ENCODE measurements around the gene KCNJ15.
A peak's percentile ranks its signal among the peaks of the same experiment; 100 is the strongest.
"Not testable (repeated sequence)": the region's sequence is repeated elsewhere in the genome, so short reads cannot be mapped to it uniquely, and the experiment has no call there.

The KCNJ15 gene

DNA sequence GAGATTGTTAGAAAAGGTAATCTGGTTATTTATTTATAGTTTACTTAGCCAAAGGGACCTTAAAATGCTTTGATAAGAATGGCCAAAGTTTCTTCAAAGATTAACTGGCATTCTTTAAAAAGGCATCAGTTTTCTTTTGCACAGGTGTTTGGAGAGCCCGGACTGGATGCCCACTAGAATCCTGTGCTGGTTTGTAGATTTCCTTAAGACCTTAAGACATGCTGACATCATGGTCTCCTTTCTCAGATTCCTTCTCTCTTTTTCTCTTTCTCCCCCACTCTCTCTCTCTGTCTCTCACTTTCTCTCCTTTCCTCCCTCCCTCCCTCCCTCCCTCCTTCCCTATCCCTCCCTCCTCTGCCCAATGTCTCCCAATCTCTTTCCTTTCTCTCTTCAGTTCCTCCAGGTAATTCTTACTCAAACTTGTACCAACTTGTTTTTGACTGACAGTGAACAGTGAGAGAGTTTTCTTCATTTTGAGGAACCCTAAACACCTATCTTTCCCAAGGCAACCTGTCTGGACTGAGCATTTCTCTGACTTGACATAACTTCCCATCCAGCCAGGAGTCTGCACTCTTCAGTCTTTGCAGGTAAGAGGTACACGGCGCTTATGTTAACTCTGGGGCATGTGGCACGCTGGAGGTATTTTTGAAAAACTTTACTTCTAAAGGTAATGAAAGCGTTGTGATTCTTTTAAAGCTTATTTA lies at the start of gene KCNJ15:
Gene KCNJ15, plus strand, starts transcription at position 393 of the 704 bp plus-strand sequence. CDS start 42,271 bp downstream, outside the sequence.
- DNase-seq = no peak

DNA sequence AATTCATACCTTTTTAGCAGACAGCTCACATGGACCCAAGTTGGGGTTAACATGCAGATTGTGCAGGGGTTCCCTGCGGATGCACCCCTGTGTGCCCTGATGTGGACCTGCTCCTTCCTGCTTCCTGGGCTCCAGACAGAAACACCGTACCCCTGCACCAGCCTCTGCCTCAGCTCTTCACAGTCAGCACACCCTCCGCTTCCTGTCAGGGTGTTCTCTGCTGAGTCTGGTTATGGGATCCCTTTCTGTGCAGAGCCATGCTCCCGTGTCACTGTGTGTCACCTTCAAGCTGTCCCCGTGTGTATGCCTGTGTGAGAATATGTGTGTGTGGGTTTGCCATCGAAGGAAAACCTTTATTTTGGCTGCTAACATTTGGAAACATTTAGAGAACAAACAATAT lies 48.7 kb upstream of the KCNJ15 start:
- no peak for DNase-seq

DNA sequence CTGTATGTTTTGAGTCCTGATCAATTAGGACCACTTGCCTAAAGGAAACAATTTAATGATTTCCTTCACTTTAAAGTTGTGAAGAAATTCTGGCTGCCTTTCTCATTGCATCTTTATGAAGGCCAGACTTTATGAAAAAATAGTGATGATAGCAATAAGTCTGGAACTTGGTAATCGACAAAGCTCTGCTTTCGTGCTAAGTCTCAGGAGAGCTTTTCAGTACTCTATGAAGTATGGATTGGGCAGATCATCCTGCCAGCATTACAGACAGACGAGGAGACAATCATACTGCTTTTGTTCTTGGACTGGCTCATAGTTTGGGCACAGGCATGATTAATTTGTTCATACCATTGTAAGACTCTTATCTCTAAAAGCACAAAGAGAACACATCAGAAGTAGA lies 45.5 kb upstream of the KCNJ15 start:
- DNase-seq = no peak

DNA sequence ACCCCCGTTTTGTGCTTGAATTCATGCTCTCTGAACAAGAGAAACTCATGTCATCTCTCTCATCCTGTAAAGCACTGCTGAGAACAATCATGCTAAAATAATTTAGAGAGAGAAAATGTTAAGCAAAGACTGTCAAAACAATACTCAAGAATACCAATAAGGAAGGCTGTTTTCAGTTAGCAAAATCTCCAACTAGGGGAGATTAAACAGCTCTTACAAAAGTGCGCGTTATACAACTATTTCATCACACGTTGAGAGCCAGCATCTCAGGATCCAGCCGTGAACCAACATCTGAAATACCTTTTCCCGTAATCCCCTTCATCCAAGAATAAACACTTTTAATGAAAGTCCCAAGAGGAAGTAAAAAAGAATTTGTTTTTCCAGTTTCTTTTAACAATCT lies 44.1 kb upstream of the KCNJ15 start:
- DNase-seq = no peak

DNA sequence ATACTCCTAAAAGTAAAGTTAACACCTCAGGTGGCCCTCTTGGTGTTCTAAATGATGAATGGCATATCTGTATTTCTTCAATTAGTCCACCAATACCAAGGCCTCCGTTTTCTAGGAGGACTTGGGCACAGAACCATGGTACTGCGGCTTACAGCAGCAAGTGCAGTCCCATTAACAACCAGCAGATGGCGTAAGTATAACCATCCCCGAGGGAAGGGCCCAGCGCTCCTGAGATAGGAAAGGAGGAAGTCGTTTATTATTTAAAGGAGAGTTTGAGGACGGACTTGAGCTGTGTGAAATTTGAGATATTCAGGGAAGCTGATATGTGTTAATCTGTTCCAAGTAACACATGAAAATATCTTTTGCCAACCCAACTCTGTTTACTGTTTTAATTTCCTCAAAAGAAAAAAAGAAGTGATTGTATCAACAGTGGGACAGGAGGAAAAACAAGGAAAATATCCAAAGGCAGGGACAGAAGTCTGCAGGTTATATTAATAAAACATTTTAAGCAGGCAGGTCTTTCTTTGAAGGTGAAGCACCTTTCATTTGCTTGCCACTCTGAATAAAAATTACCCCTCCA lies 37.7 kb upstream of the KCNJ15 start:
- peak; percentile 58 for DNase-seq

DNA sequence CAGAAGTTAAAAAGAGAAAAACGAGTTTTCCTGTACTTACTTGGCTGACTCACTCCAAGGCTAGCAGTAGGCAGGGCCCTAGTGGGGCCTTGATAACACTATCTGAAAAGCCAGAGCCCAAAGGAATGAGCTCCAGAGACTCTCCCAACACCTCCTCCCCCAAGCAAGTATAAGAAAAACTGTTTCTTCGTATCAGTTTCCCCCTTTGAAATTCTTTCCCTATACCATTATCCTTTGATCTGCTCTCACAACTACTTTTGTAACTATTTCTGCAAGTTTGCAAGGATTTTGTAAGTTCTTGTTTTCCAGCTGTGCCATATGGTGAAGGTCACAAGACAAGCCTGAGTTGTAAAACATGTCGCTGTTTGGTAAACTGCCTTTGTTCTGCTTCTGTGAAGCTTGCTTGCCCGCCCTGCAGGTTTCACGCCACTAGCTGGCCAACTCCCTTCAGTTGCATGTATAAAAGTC lies 36.5 kb upstream of the KCNJ15 start:
- no peak for DNase-seq

DNA sequence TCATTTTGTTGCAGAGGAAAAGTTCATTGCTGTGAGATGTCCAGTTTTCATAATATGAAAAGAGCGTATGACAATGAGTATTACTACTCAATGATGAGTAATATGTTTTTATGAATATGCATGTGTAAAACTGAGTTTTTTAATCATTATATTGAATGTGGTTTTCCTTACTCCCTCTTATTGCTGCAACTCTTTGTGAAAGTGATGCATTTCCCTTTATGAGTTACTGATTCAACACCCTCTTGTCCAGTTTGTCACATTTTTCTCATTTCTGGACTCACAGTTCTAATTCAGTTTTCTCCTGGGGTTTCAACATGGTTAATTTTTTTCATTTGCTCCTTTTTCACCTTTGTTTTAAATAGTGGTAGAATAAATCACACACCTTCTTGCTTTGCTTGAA lies 35.2 kb upstream of the KCNJ15 start:
- DNase-seq = no peak

DNA sequence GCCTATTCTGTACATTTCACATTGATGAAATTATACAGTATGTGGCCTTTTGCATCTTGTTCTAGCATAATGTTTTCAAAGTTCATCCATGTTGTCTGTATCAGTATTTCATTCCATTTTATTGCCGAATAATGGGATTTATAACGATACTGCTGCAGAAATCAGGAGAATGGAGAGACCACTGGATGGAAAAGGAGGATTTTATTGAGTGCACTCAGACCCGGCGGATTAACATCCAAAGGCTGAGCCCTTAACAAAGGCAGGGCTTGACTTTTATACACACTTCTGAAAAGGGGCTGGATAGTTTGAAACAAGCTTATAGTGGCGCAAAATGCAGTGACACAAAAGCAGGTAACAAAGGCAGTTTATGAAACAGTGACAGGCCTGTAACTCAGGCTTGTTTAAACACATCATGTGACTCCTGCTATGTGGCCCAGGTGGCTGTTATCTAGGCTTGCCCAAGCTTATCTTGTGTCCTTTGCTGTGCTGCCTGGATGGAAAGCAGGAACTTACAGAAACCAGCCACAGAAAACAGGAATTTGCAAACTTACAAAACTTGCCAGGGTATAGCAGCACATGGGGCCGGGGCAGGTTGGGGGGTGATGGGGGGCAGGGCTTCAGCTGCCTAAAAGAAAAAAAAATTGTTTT lies 32.8 kb upstream of the KCNJ15 start:
- DNase-seq = no peak

DNA sequence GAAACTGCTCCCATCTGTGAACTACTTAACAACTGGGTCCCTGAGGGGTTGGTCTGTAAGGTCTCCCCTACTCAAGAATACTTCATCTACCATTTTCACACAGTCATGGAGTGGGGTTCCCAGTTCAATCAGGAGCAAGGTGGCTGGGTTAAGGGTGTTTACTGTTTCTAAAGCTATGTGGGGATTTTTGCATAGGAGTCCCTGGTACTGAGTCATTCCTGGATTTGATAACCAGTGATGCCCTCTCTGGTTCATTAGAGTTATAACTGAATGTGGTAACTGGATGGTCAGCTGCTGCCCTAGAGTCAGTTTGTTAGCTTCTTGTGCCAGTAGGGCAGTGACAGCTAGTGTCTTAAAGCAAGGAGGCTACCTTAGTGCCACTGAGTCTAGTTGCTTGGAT lies 29.4 kb upstream of the KCNJ15 start:
- no peak for DNase-seq

DNA sequence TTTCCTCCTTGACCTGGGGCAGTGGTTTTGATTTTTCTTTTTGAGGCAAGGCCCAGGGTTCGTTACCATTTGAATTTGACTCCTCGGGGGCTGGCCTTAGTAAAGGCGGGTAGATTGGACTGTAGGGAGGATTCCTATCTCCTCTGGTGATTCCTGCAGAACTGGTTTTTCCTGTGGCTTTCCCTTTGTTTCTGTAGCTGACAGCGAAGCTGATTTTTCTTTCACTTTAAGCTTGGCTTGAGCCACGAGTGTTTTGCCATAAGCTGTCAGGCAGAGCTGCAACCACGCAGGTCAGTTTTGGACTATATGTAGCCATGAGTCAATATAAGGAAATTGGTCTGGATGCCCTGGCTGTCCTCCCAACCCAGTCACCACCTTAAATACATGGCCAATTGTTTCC lies 28.7 kb upstream of the KCNJ15 start:
- no peak for DNase-seq

DNA sequence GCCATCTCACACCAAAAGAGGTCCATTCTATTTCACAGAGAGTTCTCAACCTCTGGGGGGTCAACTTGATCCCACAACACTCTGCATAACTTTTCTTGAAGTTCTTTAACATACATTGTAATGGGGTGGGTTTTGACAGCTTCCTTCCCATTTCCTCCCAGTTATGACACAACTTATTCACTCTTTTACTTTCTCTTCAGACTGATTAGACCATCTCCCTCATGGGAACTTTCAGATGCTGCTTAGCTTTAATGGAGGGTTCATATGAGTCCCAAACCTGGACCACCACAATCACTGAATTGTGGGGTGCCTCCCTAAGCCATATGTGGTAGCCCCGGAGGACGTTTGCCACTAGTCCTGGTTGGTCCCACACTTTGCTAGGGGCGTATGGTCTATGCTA lies 28.3 kb upstream of the KCNJ15 start:
- no peak for DNase-seq

DNA sequence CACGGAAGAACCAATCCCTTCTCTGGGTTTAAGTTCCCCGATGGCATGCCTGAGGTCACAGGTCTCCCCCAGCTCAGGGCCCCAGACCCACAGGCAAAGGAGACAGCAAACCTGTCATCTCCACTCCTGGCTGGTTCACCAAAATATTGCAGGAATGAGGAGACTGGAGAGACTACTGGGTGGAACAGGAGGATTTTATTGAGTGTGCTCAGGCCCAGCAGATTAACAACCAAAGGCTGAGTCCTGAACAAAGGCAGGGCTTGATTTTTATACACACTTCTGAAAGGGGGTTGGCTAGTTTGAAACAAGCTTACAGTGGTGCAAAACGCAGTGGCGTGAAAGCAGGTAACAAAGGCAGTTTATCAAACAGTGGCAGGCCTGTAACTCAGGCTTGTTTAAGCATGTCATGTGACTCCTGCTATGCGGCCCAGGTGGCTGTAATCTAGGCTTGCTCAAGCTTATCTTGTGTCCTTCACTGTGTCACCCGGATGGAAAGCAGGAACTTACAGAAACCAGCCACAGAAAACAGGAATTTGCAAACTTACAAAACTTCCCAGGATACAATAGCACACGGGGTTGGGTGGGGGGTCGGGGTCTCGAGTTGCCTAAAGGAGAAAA lies 27.4 kb upstream of the KCNJ15 start:
- no peak for DNase-seq

DNA sequence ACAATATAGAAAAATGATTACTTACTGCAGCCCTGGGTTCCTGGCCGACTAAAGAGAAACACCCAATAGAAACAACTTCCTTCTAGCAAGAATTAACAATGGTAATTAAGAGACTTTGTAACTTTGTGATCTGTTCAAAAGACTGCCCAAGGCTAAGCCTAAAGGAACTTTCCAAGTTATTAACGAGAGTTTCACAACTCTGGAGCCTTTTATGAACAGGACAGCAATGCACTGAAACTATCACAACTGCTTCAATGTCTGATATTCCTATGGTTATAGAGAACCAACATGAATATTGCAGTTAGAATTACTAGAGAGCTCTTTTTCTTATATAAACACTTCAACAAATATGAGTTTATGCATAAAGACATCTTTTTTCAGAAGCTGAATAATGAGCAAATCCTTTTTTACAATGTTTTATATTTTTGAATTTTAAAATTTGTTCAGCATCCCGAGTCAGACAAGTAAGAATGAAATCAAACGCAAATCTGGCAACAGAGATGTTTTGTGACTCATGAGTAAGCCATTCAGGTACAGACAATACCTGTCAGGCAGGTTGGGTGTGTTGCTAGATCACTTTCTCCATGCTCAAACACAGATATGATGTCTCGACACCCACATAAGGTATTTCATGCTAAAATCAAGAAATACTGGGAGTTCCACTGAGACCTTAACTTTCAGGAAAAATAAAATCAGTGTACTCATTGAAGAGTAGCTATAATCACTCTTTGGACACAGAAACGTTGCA lies 22.2 kb upstream of the KCNJ15 start:
- DNase-seq = no peak

DNA sequence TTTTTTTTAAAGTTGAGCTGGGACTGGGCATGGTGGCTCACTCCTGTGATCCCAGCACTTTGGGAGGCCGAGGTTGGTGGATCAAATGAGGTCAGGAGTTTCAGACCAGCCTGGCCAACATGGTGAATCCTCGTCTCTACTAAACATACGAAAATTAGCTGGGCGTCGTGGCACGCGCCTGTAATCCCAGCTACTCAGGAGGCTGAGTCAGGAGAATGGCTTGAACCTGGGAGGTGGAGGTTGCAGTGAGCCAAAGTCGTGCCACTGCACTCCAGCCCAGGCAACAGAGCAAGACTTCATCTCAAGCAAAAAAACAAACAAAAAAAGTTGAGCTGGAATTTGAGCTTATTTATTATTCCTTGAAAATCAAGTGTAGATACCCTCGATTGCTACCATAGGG lies 21.5 kb upstream of the KCNJ15 start:
- DNase-seq = not testable (repeated sequence)

DNA sequence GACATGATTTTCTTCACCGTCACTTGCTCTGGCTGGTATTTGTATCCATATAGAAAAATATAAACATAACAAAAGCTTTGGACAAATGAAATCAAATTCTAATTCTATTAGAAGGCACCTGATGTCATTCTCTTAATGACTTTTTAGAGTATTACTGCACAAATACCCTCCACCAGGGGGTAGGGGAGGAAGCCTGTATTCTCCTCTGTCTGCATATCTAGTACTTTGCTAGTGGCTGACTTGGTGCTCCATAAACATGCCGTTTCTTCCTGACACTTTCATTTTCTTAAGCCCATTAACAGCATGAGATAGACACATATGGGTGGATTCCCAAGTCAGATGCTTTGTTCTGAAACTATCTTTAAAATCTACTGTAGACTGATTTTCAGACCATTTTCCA lies 20.6 kb upstream of the KCNJ15 start:
- DNase-seq = no peak

DNA sequence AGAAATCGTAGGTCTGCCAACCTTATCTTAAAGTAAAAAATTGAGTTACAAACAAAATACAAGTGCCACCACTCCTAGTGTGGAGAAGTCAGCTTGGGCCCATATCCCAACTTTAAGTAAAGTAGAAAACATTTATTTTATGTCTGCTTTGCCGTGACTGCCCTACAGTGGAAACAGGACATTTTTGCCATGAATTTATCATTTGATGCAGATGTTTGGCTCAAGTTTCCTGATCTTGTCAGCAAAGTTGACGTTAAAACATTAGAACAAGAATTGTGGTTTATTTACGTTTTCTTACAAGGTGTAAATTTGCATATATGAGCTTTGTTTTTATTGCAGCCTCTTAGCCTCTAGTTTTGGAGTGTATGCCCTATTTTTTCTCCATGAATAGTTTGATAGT lies 17.1 kb upstream of the KCNJ15 start:
- DNase-seq = no peak

DNA sequence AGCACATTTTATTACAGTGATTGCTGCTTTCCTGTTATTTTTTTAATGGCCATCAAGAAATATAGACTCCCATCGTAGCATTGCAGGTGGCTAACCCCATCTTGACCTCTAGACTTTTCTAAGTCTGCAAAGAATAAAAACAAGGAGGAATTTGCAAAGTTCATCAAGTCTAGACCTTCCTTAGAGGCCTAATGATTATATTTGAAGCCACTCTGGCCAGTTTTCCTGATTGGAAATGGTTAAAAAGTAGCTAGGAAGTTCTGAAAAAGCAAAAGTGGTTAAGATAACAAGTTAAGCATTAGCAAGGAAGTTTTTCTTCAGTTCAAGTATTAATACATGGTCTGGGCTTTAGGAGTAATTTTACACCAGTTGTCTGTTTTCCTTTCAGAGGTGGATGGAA lies 16.7 kb upstream of the KCNJ15 start:
- DNase-seq = no peak

DNA sequence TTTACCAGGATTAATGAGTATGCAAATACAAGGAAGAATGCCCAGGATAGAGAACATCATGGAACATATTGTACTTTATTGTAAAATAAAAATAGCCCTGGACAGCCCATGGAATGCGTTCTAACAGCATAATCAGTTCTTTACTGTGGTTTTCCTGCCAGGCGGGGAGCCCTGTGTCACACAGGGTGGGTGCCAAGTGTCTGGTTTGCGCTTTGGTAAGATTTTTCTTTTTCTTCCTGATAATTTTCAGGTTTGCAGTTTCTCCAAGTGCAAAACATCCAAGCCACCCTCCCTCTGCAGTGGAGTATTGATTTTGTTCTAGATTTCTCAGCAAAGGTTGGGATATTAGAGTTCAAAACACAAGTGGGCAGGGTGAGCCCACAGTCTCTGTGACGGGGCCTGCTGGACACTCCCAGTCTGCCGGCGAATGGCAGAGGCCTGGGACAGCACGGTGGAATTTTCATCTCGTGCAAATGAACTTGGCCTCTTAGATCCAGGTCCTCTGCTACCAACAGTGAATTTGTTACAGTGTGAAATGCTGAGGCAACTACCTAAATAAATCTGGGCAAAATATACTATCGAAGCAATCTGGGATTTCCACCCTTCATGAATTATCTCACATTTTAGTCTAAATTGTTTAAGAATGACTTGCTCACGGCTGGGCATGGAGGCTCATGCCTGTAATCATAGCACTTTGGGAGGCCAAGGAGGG lies 15.6 kb upstream of the KCNJ15 start:
- DNase-seq = no peak

DNA sequence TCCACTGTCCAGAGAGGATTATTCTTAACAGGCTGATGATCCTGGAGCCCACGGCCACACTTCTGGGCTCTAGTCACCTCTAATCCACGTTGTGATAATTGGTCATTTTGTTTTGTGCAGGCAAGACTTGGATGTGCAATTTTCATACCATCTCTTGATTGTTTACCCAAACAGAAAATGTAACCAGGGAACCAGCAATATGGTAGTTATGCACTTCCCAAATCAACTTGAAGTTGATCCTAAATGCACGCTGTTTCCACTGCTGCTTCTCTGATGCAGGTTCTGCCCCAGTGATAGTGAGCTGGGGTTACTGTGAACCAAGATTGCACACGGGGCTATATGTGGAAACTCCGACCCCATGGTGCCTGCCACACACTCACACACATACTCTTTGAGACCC lies 14.7 kb upstream of the KCNJ15 start:
- no peak for DNase-seq

DNA sequence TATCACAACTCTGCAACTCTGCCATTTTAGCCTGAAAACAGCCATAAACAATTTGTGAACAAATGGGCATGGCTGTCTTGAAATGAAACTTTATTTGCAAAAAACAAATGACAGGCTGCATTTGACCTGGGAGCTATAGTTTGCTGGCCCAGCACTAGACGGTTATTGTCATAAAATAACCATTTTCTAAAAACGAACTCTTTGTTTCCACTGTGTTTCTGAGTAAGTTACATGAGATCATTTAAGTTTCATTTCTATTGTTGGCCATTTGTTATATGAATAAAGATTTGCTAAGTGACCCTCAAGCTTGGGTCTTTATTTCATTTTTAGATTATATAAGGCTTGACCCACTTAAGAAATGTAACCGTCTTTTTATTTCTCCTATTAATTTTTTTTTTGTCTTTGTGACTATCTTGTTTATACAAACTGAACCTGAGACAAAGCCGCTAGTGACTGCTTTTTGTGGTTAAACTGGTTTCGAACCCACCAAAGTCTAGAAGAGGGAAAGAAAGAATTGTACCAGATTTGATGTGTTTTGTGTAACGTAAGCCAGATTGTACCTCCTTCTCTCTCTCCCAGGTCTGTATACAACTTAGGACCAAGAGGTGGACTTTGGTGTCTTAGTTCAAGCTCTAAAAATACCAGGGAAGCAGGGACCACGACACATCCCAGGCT lies 12.9 kb upstream of the KCNJ15 start:
- DNase-seq = no peak

DNA sequence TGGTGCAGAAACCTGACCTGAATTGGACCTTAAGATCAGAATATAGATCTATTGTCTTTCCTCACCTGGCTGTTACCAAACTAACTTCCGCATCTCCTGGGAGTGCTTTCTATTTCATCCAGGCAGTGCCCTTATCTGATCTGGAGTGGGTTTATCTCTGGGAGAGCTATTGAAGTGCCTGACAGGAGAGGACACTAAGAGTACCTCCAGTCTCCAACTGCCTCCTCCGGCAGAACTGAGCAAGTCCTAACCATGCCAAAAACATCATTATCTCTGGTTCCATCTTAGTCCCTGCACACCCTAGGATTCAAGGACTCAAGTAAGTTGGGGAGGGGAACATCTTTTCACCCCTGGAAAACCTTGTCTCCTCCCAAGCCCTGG lies 12.4 kb upstream of the KCNJ15 start:
- no peak for DNase-seq

Data from CD4-positive, alpha-beta T cell treated with Interleukin-10 for 1 hour (primary cell).